Measurements from ENCODE around the gene LEFTY1. TPM values are rescaled to one million over a fixed set of nuclear protein-coding genes. Genes with fewer than 3 reads are reported as not detected.

The LEFTY1 gene
- total RNA-seq, 2 donors from 2014 or later: 1.7 to 2.0 TPM

- no peak overlapping the region for H3K4me3 ChIP-seq
- no peaks in the 10 kb centered on the region for H3K9me3 ChIP-seq
- no peaks in the 10 kb centered on the region for H3K27me3 ChIP-seq (replicated peaks; ENCODE audit: insufficient read depth)
- intact Hi-C loops (cut with DNase I): loop anchor here (5.0 kb wide), 1 partner anchor 71 kb away; the partner anchor contains the start of gene EPHX1
- no peak for TF ChIP-seq CTCF (IDR thresholded peaks at IDR 0.05)
- 85% methylated on average over 11 of the region's 11 CpGs for WGBS
- no peak for DNase-seq (ENCODE audit: low spot score)
- peaks cover 8% of the 10 kb centered on the region for H3K4me1 ChIP-seq (replicated peaks)
- H3K27ac ChIP-seq: peak overlapping the region; percentile 94 to 95
- H3K36me3 ChIP-seq: no peaks in the 10 kb centered on the region
Observed at GRCh38 chr1:225883616-225884265, 5.2 kb downstream of the LEFTY1 start.

GRCh38 chr1:225882694-225883615 is 6.0 kb downstream of the LEFTY1 start:
- DNase-seq (ENCODE audit: low spot score): peak; percentile 46
- intact Hi-C loops (cut with DNase I): loop anchor here (5.0 kb wide), 1 partner anchor 71 kb away; the partner anchor contains the start of gene EPHX1
- TF ChIP-seq CTCF (IDR thresholded peaks at IDR 0.05) (no peak), POLR2AphosphoS5 (IDR thresholded peaks at IDR 0.05) (no peak), POLR2A (IDR thresholded peaks at IDR 0.05) (peak; percentile 8)

GRCh38 chr1:225881959-225882693 is 6.8 kb downstream of the LEFTY1 start, which contains the start of gene TMEM63A:
Gene TMEM63A (minus strand): TSS chr1:225882380. CDS start chr1:225877580, 4,800 bp downstream.
- peak; percentile 91 for DNase-seq (ENCODE audit: low spot score)
- peaks cover 20% of the 10 kb centered on the region for H3K4me1 ChIP-seq (replicated peaks)
- H3K27ac ChIP-seq: peak within 1 kb of the TSS; percentile 94 to 95
- H3K9me3 ChIP-seq: no peaks in the 10 kb centered on the region
- WGBS: 0% methylated on average over 55 of the region's 64 CpGs
- peak within 1 kb of the TSS; percentile 78 to 86 for H3K4me3 ChIP-seq
- H3K27me3 ChIP-seq (replicated peaks; ENCODE audit: insufficient read depth): no peaks in the 10 kb centered on the region
- intact Hi-C loops (cut with DNase I): loop anchor here (5.0 kb wide), 1 partner anchor 70 kb away; the partner anchor contains the start of gene EPHX1
- no peaks in the 10 kb centered on the region for H3K36me3 ChIP-seq
- peak; percentile 92 for TF ChIP-seq POLR2AphosphoS5 (IDR thresholded peaks at IDR 0.05)
- TF ChIP-seq CTCF (IDR thresholded peaks at IDR 0.05): peak in 3 of 4 experiments; percentile 39 to 63 (median 53)
- TF ChIP-seq POLR2A (IDR thresholded peaks at IDR 0.05): peak; percentile 90

More at GRCh38 chr1:225882694-225883615, 6.0 kb downstream of the LEFTY1 start:
- Histone ChIP-seq H3K4me1 (replicated peaks) (peaks cover 16% of the 10 kb centered on the region), H3K27ac (peak overlapping the region; percentile 94 to 95), H3K27me3 (replicated peaks; ENCODE audit: insufficient read depth) (no peaks in the 10 kb centered on the region), H3K9me3 (no peaks in the 10 kb centered on the region), H3K36me3 (no peaks in the 10 kb centered on the region), H3K4me3 (peak overlapping the region; percentile 78 to 86)
- WGBS: 7% methylated on average over 62 of the region's 63 CpGs

GRCh38 chr1:225881081-225881958 is 7.6 kb downstream of the LEFTY1 start:
- H3K4me1 ChIP-seq (replicated peaks): peaks cover 20% of the 10 kb centered on the region
- 4% methylated on average over 25 of the region's 25 CpGs for WGBS

More at GRCh38 chr1:225881081-225881958, 7.6 kb downstream of the LEFTY1 start:
- H3K9me3 ChIP-seq: no peaks in the 10 kb centered on the region
- peak; percentile 37 for DNase-seq (ENCODE audit: low spot score)
- H3K27ac ChIP-seq: peak overlapping the region; percentile 94 to 95
- intact Hi-C loops (cut with DNase I): loop anchor here (5.0 kb wide), 1 partner anchor 69 kb away; the partner anchor contains the start of gene EPHX1
- H3K36me3 ChIP-seq: no peaks in the 10 kb centered on the region
- TF ChIP-seq CTCF (IDR thresholded peaks at IDR 0.05): no peak
- no peak for TF ChIP-seq POLR2AphosphoS5 (IDR thresholded peaks at IDR 0.05)
- TF ChIP-seq POLR2A (IDR thresholded peaks at IDR 0.05): no peak
- no peaks in the 10 kb centered on the region for H3K27me3 ChIP-seq (replicated peaks; ENCODE audit: insufficient read depth)
- H3K4me3 ChIP-seq: peak overlapping the region; percentile 78 to 86

Data from prostate gland (tissue), 2 donors.